CD4-positive, alpha-beta T cell (primary cell): ENCODE data around the gene RBFOX1. TPM values are rescaled to one million over a fixed set of nuclear protein-coding genes. Genes with fewer than 3 reads are reported as not detected.

Experiments
- ATAC-seq: fragments of 200-7000 bp; cut with Tn5 transposase; one replicate; pipeline ENCODE4 v1.10.0; 2022; ENCODE audit warnings: mild to moderate bottlenecking; ENCODE audit not compliant: poor library complexity
- CTCF ChIA-PET: fragments of 350-600 bp; sonication (Branson Sonifier 250); formaldehyde crosslinking; loops from one replicate; lab custom pipeline; 2021; ENCODE audit warnings: antibody characterized with exemption, inconsistent platforms; lab: Charles Lee
- POLR2A ChIA-PET: fragments of 350-600 bp; sonication (Branson Sonifier 250); formaldehyde crosslinking; loops from one replicate; lab custom pipeline; 2021; ENCODE audit warnings: antibody characterized with exemption, inconsistent platforms; lab: Charles Lee
- DNase-seq, 14 experiments: peaks; one replicate each; pipeline ENCODE4 v3.0.0-alpha.2; 2013 to 2020; ENCODE audit warnings: mixed read lengths in 2 of 14
- H3K27ac ChIP-seq, 2 donors: one replicate each; pipeline versions ENCODE4 v1.5.1 to v1.7.0; 2013; ENCODE audit warnings: low read length in 2 of 2, low read depth in 1 of 2, mild to moderate bottlenecking in 1 of 2
- H3K27me3 ChIP-seq, 2 experiments: 1 replicate in 1 of 2; 2 replicates in 1 of 2; pipeline versions ENCODE4 v1.6.1 to v1.7.0; 2013; ENCODE audit warnings: low read length in 2 of 2, control low read depth in 1 of 2, mild to moderate bottlenecking in 1 of 2, moderate library complexity in 1 of 2; ENCODE audit not compliant: insufficient read depth in 2 of 2, control insufficient read depth in 1 of 2
- H3K36me3 ChIP-seq: one replicate; pipeline ENCODE4 v1.6.1; 2013; ENCODE audit warnings: low read length, control low read depth; ENCODE audit not compliant: insufficient read depth
- H3K4me1 ChIP-seq: one replicate; pipeline ENCODE4 v1.6.1; 2013; ENCODE audit warnings: low read length, control low read depth; ENCODE audit not compliant: insufficient read depth
- H3K4me3 ChIP-seq: one replicate; pipeline ENCODE4 v1.5.1; 2013; ENCODE audit warnings: mild to moderate bottlenecking, low read length, moderate library complexity
- H3K9me3 ChIP-seq, 2 experiments: 1 replicate in 1 of 2; 2 replicates in 1 of 2; pipeline versions ENCODE4 v1.6.1 to v1.7.0; 2013; ENCODE audit warnings: low read length in 2 of 2, mild to moderate bottlenecking in 2 of 2, control low read depth in 1 of 2, moderate library complexity in 1 of 2; ENCODE audit not compliant: control insufficient read depth in 1 of 2, insufficient read depth in 1 of 2
- H3K27ac Mint-ChIP-seq: one replicate; pipeline ENCODE4 v1.8.0; 2020; ENCODE audit warnings: mixed read lengths
- H3K27me3 Mint-ChIP-seq: one replicate; pipeline ENCODE4 v1.8.0; 2021; ENCODE audit warnings: mixed read lengths
- H3K36me3 Mint-ChIP-seq: one replicate; pipeline ENCODE4 v1.8.0; 2021; ENCODE audit warnings: low read depth, mixed read lengths
- H3K4me1 Mint-ChIP-seq: one replicate; pipeline ENCODE4 v1.8.0; 2021; ENCODE audit warnings: low read depth, mixed read lengths
- H3K4me3 Mint-ChIP-seq: one replicate; pipeline ENCODE4 v1.8.0; 2020; ENCODE audit warnings: mild to moderate bottlenecking, mixed read lengths
- H3K9me3 Mint-ChIP-seq: one replicate; pipeline ENCODE4 v1.8.0; 2020; ENCODE audit warnings: mixed read lengths
- intact Hi-C, 2 experiments: fragments of 100-400 bp; cut with DNase I in 1 of 2; cut with micrococcal nuclease in 1 of 2; formaldehyde crosslinking; loops; one replicate each; pipeline versions ENCODE4 v1.15.1 to v1.9.0; 2023 to 2025; cut with DNase I, micrococcal nuclease
- total RNA-seq, 174 experiments: library from RNA in 2 of 174; stranded (reverse) in 2 of 174; gene quantifications; one replicate each; pipeline ENCODE4 v1.2.3 and lab custom pipeline; 2021 to 2026
- TF ChIP-seq, protein P1 (sequence below): fragments of 200-600 bp; IDR thresholded peaks from one replicate; pipeline ENCODE4 v1.8.0; 2022; ENCODE audit warnings: antibody characterized with exemption, mild to moderate bottlenecking

RBFOX1 gene
- total RNA-seq, 2 experiments from 2014 or later: not detected

DNA sequence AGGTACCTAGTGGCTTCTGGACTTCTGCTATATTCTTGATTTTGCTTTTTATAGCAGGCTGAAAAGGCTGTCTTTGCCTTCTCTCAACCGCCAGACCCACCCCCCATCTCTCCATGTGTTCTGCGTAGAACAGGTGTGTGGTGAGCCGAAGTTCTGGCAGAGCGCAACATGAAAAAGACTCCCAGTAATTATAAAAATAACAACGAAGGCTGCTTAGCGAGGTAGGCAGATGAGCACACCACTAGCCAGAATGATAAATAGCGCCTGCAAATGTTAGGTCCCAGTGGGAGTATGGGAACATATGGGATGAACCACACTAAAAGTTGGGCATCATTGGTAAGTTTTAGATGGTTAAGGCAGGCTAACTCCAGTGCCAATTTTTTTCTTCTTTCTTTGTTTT, 14.0 kb upstream of the RBFOX1 start:
- no peaks in the 10 kb centered on the region for H3K36me3 ChIP-seq
- Mint-ChIP-seq H3K36me3 (no peaks in the 10 kb centered on the region), H3K4me3 (no peak overlapping the region), H3K4me1 (no peaks in the 10 kb centered on the region), H3K27ac (no peak overlapping the region), H3K27me3 (peaks cover 4% of the 10 kb centered on the region), H3K9me3 (peaks cover 15% of the 10 kb centered on the region)
- ChIA-PET CTCF (no interaction called here), POLR2A (no interaction called here)
- H3K27ac ChIP-seq: no peak overlapping the region
- ATAC-seq (no peak), DNase-seq (no peak)
- no peaks in the 10 kb centered on the region for H3K4me1 ChIP-seq
- peaks cover 0 to 12% of the 10 kb centered on the region in 2 experiments for H3K9me3 ChIP-seq
- intact Hi-C loops: no loop called here
- TF ChIP-seq, protein P1, sequence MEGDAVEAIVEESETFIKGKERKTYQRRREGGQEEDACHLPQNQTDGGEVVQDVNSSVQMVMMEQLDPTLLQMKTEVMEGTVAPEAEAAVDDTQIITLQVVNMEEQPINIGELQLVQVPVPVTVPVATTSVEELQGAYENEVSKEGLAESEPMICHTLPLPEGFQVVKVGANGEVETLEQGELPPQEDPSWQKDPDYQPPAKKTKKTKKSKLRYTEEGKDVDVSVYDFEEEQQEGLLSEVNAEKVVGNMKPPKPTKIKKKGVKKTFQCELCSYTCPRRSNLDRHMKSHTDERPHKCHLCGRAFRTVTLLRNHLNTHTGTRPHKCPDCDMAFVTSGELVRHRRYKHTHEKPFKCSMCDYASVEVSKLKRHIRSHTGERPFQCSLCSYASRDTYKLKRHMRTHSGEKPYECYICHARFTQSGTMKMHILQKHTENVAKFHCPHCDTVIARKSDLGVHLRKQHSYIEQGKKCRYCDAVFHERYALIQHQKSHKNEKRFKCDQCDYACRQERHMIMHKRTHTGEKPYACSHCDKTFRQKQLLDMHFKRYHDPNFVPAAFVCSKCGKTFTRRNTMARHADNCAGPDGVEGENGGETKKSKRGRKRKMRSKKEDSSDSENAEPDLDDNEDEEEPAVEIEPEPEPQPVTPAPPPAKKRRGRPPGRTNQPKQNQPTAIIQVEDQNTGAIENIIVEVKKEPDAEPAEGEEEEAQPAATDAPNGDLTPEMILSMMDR: no peak
- H3K4me3 ChIP-seq: no peak overlapping the region
- H3K27me3 ChIP-seq: no peaks in the 10 kb centered on the region

DNA sequence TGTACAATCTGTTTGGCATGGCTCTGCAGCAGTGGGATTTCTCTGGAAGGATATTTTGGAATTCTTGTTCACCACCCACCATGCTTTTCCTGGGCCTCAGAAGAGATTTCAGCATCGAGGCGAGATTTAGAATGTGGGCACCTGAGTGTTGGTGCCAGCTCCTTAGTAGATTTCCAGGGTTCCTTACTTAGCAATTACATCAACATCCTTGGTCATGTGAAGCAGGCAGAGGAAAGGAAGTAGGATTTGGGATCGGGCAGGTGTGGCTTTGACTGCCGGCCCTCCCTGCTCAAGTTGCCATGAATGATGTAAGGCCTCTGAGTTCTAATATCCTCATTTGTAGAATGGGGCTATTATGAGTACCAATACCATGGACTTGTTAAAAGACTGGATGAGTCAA, 13.1 kb upstream of the RBFOX1 start:
- TF ChIP-seq, protein P1: no peak
- H3K36me3 ChIP-seq: no peaks in the 10 kb centered on the region
- POLR2A ChIA-PET: no interaction called here
- no peaks in the 10 kb centered on the region for H3K36me3 Mint-ChIP-seq
- H3K9me3 Mint-ChIP-seq: peaks cover 13% of the 10 kb centered on the region
- DNase-seq (no peak), ATAC-seq (no peak)
- H3K4me3 Mint-ChIP-seq: no peak overlapping the region
- H3K4me3 ChIP-seq: no peak overlapping the region
- peaks cover 0 to 12% of the 10 kb centered on the region in 2 experiments for H3K9me3 ChIP-seq
- H3K4me1 Mint-ChIP-seq: no peaks in the 10 kb centered on the region
- no peak overlapping the region for H3K27ac ChIP-seq
- intact Hi-C loops: no loop called here
- H3K27ac Mint-ChIP-seq: no peak overlapping the region
- CTCF ChIA-PET: no interaction called here
- no peaks in the 10 kb centered on the region for H3K27me3 ChIP-seq
- H3K4me1 ChIP-seq: no peaks in the 10 kb centered on the region
- peaks cover under 1% of the 10 kb centered on the region for H3K27me3 Mint-ChIP-seq

DNA sequence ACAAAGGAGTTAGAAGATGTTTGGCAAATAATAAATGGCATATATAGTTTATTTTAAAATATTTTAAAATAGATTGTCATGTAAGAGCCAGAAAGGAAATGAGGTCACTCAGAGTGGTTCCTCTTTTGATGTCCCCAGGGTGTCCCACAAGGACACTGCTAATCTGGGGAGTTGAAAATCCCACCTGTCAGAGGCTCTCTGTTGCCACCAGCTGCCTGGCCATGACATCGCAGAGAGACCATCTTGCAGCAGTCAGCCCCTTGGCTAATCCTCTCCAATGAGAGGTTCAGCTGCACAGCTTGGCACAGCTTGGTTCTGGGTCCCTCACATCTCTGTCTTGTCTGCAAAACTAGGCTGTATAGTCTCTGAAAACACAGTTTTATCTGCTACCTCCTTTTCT, 11.0 kb upstream of the RBFOX1 start:
- Mint-ChIP-seq H3K36me3 (no peaks in the 10 kb centered on the region), H3K27me3 (no peaks in the 10 kb centered on the region), H3K27ac (no peak overlapping the region), H3K4me3 (no peak overlapping the region), H3K4me1 (no peaks in the 10 kb centered on the region), H3K9me3 (peaks cover 10% of the 10 kb centered on the region)
- Histone ChIP-seq H3K27me3 (no peaks in the 10 kb centered on the region), H3K27ac (no peak overlapping the region), H3K4me3 (no peak overlapping the region), H3K4me1 (no peaks in the 10 kb centered on the region), H3K36me3 (no peaks in the 10 kb centered on the region), H3K9me3 (peaks cover 0 to 12% of the 10 kb centered on the region in 2 experiments)
- TF ChIP-seq, protein P1: no peak
- POLR2A ChIA-PET: no interaction called here
- intact Hi-C loops: no loop called here
- DNase-seq (no peak), ATAC-seq (no peak)
- CTCF ChIA-PET: no interaction called here
